Omental fat pad (tissue), 4 donors: Measurements from ENCODE around the gene KPNA1. TPM values are rescaled to one million over a fixed set of nuclear protein-coding genes. Genes with fewer than 3 reads are reported as not detected.
"Not testable (repeated sequence)": the region's sequence is repeated elsewhere in the genome, so short reads cannot be mapped to it uniquely, and the experiment has no call there.

ENCODE experiments used
- ATAC-seq: fragments of 150-250 bp; one replicate; pipeline ENCODE4 v1.9.1; 2016; ENCODE audit warnings: mild to moderate bottlenecking, moderate library complexity; ENCODE audit not compliant: low FRiP score
- DNase-seq: peaks from one replicate; pipeline ENCODE4 v3.0.0-alpha.2; 2019; ENCODE audit warnings: low spot score
- CTCF ChIP-seq, 3 donors: fragments of 450-650 bp; IDR thresholded peaks; one replicate each; pipeline ENCODE4 v1.5.1; 2016 to 2017; ENCODE audit warnings: antibody characterized with exemption in 3 of 3, mild to moderate bottlenecking in 3 of 3, moderate library complexity in 2 of 3
- total RNA-seq, 4 donors: library from RNA; depleted of rRNA; stranded (reverse); fragments of >200 nt; gene quantifications; one replicate each; pipeline ENCODE4 v1.1.0, GENCODE V29; 2016

KPNA1 gene
- total RNA-seq, 4 donors from 2014 or later = 31.1 to 60.8 (median 46.7) TPM

GRCh38 chr3:122502139-122502538, 12.6 kb downstream of the KPNA1 start:
- no peak for DNase-seq
- no peak for TF ChIP-seq CTCF (IDR thresholded peaks at IDR 0.05)
- ATAC-seq = no peak

GRCh38 chr3:122500964-122501363, 13.8 kb downstream of the KPNA1 start:
- DNase-seq, ATAC-seq: not testable (repeated sequence)

DNA sequence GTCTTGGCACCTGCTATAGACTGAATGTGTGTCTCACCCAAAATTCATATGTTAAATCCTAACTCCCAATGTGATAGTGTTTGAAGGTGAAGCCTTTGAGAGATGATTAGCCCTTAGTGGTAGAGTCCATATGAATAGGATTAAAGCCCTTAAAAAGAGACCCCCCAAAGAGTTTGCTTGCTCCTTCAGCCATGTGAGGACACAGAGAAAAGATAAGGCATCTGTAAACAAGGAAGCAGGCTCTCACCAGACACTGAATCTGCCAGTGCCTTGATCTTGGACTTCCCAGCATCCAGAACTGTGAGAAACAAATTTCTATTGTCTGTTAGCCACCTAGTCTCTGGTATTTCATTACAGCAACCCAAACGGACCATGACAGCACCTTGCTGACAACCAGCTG, 16.6 kb downstream of the KPNA1 start:
- TF ChIP-seq CTCF (IDR thresholded peaks at IDR 0.05) = no peak
- ATAC-seq (no peak), DNase-seq (no peak)

DNA sequence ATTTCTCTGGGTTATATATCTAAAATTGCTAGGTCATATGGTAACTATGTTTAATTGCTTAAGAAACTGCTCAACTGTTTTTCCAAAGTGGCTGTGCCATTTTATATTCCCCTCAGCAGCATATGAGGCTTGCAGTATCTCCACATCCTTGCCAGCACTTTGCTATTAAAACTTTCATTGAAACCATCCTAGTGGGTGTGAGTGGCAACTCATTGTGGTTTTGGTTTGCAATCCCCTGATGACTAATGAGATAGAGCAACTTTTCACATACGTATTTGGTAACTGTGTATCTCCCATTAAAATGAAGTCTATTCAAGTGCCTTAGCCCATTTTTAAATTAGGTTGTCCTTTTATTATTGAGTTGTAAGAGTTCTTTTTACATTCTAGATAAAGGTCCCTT, 17.3 kb downstream of the KPNA1 start:
- no peak for TF ChIP-seq CTCF (IDR thresholded peaks at IDR 0.05)
- DNase-seq (no peak), ATAC-seq (no peak)

DNA sequence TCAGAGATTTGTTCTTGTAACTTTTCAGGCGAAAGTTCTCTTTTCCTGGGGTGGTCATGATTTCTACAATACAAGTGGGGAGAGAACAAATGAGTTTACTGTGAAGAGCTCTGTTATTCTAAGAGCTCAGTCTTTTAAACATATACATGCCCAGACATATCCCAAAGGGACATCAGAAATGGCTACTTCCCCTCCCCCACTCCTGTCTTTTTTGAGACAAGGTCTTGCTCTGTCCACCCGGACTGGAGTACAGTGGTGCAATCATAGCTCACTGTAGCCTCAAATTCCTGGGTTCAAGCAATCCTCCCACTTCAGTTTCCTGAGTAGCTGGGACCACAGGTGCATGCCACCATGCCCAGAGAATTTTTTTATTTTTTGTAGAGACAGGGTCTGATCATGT, 18.2 kb downstream of the KPNA1 start:
- TF ChIP-seq CTCF (IDR thresholded peaks at IDR 0.05) = no peak
- ATAC-seq (no peak), DNase-seq (no peak)

GRCh38 chr3:122493296-122493695, 21.4 kb downstream of the KPNA1 start:
- TF ChIP-seq CTCF (IDR thresholded peaks at IDR 0.05) = no peak
- ATAC-seq (no peak), DNase-seq (no peak)

GRCh38 chr3:122488262-122488973, 26.3 kb downstream of the KPNA1 start:
- DNase-seq (no peak), ATAC-seq (no peak)
- TF ChIP-seq CTCF (IDR thresholded peaks at IDR 0.05) = no peak
